Tibial nerve (tissue), 4 donors: Measurements from ENCODE around the gene POLDIP2. TPM values are rescaled to one million over a fixed set of nuclear protein-coding genes. Genes with fewer than 3 reads are reported as not detected.

Experiments
- DNase-seq, 2 donors: peaks; one replicate each; pipeline ENCODE4 v3.0.0-alpha.2; 2019; ENCODE audit warnings: low spot score in 2 of 2
- H3K27ac ChIP-seq, 4 donors: fragments of 200-600 bp; sonication (generic) in 3 of 4; one replicate each; pipeline ENCODE4 v1.5.1; 2017 to 2019; ENCODE audit warnings: mild to moderate bottlenecking in 1 of 4
- H3K27me3 ChIP-seq, 2 donors: fragments of 200-600 bp; sonication (generic) in 1 of 2; one replicate each; pipeline versions ENCODE4 v1.5.1 to v1.6.0; 2017 to 2019
- H3K36me3 ChIP-seq, 3 donors: fragments of 200-600 bp; sonication (generic); one replicate each; pipeline ENCODE4 v1.5.1; 2018 to 2019
- H3K4me1 ChIP-seq, 4 donors: fragments of 200-600 bp; sonication (generic) in 3 of 4; one replicate each; pipeline ENCODE4 v1.5.1; 2017 to 2019
- H3K4me3 ChIP-seq, 4 donors: fragments of 200-600 bp; sonication (generic) in 3 of 4; one replicate each; pipeline ENCODE4 v1.5.1; 2017 to 2019; ENCODE audit warnings: mild to moderate bottlenecking in 1 of 4, moderate library complexity in 1 of 4
- H3K9me3 ChIP-seq, 4 donors: fragments of 200-600 bp; sonication (generic) in 3 of 4; one replicate each; pipeline ENCODE4 v1.5.1; 2017 to 2019
- EP300 ChIP-seq, 2 donors: sonication (generic); formaldehyde crosslinking; IDR thresholded peaks; one replicate each; pipeline ENCODE4 v1.6.1; 2017; ENCODE audit warnings: antibody characterized with exemption in 2 of 2, mild to moderate bottlenecking in 1 of 2
- POLR2A ChIP-seq, 2 donors: fragments of 450-650 bp; IDR thresholded peaks; one replicate each; pipeline ENCODE4 v1.6.1; 2017; ENCODE audit warnings: antibody characterized with exemption in 2 of 2, mild to moderate bottlenecking in 2 of 2, moderate library complexity in 2 of 2
- WGBS, 2 donors: methylation state at CpG; one replicate each; pipeline ENCODE4 v1.1.5; 2018; 5-methylcytosine and 5-hydroxymethylcytosine counted together
- total RNA-seq, 4 donors: library from RNA; depleted of rRNA; stranded (reverse); fragments of >200 nt; gene quantifications; one replicate each; pipeline ENCODE4 v1.1.0, GENCODE V29; 2016
- TF ChIP-seq, protein P1 (sequence below), 5 experiments: fragments of 200-600 bp in 3 of 5; fragments of 450-650 bp in 2 of 5; sonication (generic) in 3 of 5; IDR thresholded peaks; one replicate each; pipeline ENCODE4 v1.5.1; 2016 to 2019; ENCODE audit warnings: antibody characterized with exemption in 5 of 5, mild to moderate bottlenecking in 3 of 5, moderate library complexity in 2 of 5

POLDIP2 gene
- total RNA-seq, 4 donors from 2014 or later, result 56.5 to 87.9 (median 66.6) TPM

- H3K4me1 ChIP-seq, result peaks cover 0 to 6% (median 1%) of the 10 kb centered on the region in 4 donors
- TF ChIP-seq, protein P1, sequence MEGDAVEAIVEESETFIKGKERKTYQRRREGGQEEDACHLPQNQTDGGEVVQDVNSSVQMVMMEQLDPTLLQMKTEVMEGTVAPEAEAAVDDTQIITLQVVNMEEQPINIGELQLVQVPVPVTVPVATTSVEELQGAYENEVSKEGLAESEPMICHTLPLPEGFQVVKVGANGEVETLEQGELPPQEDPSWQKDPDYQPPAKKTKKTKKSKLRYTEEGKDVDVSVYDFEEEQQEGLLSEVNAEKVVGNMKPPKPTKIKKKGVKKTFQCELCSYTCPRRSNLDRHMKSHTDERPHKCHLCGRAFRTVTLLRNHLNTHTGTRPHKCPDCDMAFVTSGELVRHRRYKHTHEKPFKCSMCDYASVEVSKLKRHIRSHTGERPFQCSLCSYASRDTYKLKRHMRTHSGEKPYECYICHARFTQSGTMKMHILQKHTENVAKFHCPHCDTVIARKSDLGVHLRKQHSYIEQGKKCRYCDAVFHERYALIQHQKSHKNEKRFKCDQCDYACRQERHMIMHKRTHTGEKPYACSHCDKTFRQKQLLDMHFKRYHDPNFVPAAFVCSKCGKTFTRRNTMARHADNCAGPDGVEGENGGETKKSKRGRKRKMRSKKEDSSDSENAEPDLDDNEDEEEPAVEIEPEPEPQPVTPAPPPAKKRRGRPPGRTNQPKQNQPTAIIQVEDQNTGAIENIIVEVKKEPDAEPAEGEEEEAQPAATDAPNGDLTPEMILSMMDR (IDR thresholded peaks at IDR 0.05), result no peak
- no peak for TF ChIP-seq POLR2A (IDR thresholded peaks at IDR 0.05)
- no peak for TF ChIP-seq EP300 (IDR thresholded peaks at IDR 0.05)
- no peaks in the 10 kb centered on the region for H3K9me3 ChIP-seq
- H3K27me3 ChIP-seq, result no peaks in the 10 kb centered on the region
- no peak for DNase-seq
- H3K4me3 ChIP-seq, result no peak overlapping the region
- no peak overlapping the region for H3K27ac ChIP-seq
- 62 to 63% methylated on average over 3 of the region's 3 CpGs for WGBS, 2 donors
- H3K36me3 ChIP-seq, result peaks cover 0 to 66% (median 5%) of the 10 kb centered on the region in 3 donors
These were observed 29.6 kb downstream of the POLDIP2 start for GRCh38 chr17:28327709-28328108.

GRCh38 chr17:28327031-28327607, 30.2 kb downstream of the POLDIP2 start:
- Histone ChIP-seq H3K36me3 (peaks cover 0 to 65% (median 5%) of the 10 kb centered on the region in 3 donors), H3K4me3 (no peak overlapping the region), H3K4me1 (no peaks in the 10 kb centered on the region), H3K27ac (no peak overlapping the region), H3K27me3 (no peaks in the 10 kb centered on the region), H3K9me3 (no peaks in the 10 kb centered on the region)
- no peak for DNase-seq
- TF ChIP-seq POLR2A (IDR thresholded peaks at IDR 0.05) (no peak), EP300 (IDR thresholded peaks at IDR 0.05) (no peak)
- TF ChIP-seq, protein P1 (IDR thresholded peaks at IDR 0.05), result no peak
- 86 to 90% methylated on average over 9 of the region's 9 CpGs for WGBS, 2 donors

GRCh38 chr17:28326114-28326513, 31.2 kb downstream of the POLDIP2 start:
- H3K27ac ChIP-seq, result no peak overlapping the region
- no peaks in the 10 kb centered on the region for H3K4me1 ChIP-seq
- no peak for DNase-seq
- TF ChIP-seq, protein P1 (IDR thresholded peaks at IDR 0.05), result no peak
- TF ChIP-seq POLR2A (IDR thresholded peaks at IDR 0.05) (no peak), EP300 (IDR thresholded peaks at IDR 0.05) (no peak)
- no peak overlapping the region for H3K4me3 ChIP-seq
- no peaks in the 10 kb centered on the region for H3K27me3 ChIP-seq
- no peaks in the 10 kb centered on the region for H3K9me3 ChIP-seq
- WGBS, 2 donors, result 75 to 85% methylated on average over 7 of the region's 7 CpGs
- H3K36me3 ChIP-seq, result peaks cover 0 to 55% (median 5%) of the 10 kb centered on the region in 3 donors

- no peak for DNase-seq
These were observed 32.1 kb downstream of the POLDIP2 start for GRCh38 chr17:28325211-28325610.

DNA sequence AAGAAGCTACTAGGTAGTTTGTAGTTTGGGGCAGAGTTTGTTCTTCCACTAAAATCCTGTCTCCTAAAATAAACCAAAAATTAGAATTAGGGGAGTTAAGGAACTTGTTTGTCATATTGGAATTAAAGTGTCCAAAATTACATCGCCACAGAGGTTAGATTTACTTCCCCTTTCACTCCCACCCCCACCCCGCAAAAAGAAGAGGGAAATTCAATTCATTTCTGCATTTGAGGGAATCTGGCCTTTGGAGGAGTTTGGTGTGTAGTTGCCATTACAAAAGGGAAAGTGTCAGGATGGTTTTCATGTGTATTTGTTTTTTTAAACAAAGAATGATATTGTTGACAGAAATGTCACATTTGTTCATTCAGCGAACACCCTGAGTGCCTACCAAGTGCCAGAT, 32.5 kb downstream of the POLDIP2 start:
- WGBS, 2 donors, result 74 to 80% methylated on average over 3 of the region's 3 CpGs
- H3K4me1 ChIP-seq, result peaks cover 0 to 6% (median 5%) of the 10 kb centered on the region in 4 donors
- no peaks in the 10 kb centered on the region for H3K9me3 ChIP-seq
- TF ChIP-seq POLR2A (IDR thresholded peaks at IDR 0.05) (no peak), EP300 (IDR thresholded peaks at IDR 0.05) (no peak)
- TF ChIP-seq, protein P1 (IDR thresholded peaks at IDR 0.05), result no peak
- peaks cover 0 to 42% (median 5%) of the 10 kb centered on the region in 3 donors for H3K36me3 ChIP-seq
- no peaks in the 10 kb centered on the region for H3K27me3 ChIP-seq
- no peak overlapping the region for H3K4me3 ChIP-seq
- DNase-seq, result no peak
- no peak overlapping the region for H3K27ac ChIP-seq

More at GRCh38 chr17:28325211-28325610, 32.1 kb downstream of the POLDIP2 start:
- H3K4me3 ChIP-seq, result no peak overlapping the region
- TF ChIP-seq POLR2A (IDR thresholded peaks at IDR 0.05), result no peak
- TF ChIP-seq, protein P1 (IDR thresholded peaks at IDR 0.05), result no peak
- no peak for TF ChIP-seq EP300 (IDR thresholded peaks at IDR 0.05)
- H3K27me3 ChIP-seq, result no peaks in the 10 kb centered on the region
- no peaks in the 10 kb centered on the region for H3K9me3 ChIP-seq
- H3K36me3 ChIP-seq, result peaks cover 0 to 46% (median 5%) of the 10 kb centered on the region in 3 donors
- no peak overlapping the region for H3K27ac ChIP-seq
- WGBS, 2 donors, result 57% methylated on average over 5 of the region's 5 CpGs
- peaks cover 0 to 2% (median under 1%) of the 10 kb centered on the region in 4 donors for H3K4me1 ChIP-seq
